GM12878 (cell line): ENCODE measurements around the gene KAT14. TPM values are rescaled to one million over a fixed set of nuclear protein-coding genes. Genes with fewer than 3 reads are reported as not detected.
"Not testable (repeated sequence)": the region's sequence is repeated elsewhere in the genome, so short reads cannot be mapped to it uniquely, and the experiment has no call there.

Source experiments
- ATAC-seq: fragments of 200-7000 bp; cut with Tn5 transposase; 3 replicates; pipeline ENCODE4 v1.9.1; 2020; ENCODE audit warnings: mild to moderate bottlenecking, moderate library complexity
- BruUV-seq: library from RNA; stranded (reverse); fragments of 400-500 nt; replicated peaks from 2 replicates; lab custom pipeline; 2021; lab: Mats Ljungman, UMichigan
- CTCF ChIA-PET: fragments of 300-600 bp; sonication (Branson Sonifier 250); formaldehyde crosslinking; extraction: SDS; loops from one replicate; lab custom pipeline; 2021; ENCODE audit warnings: inconsistent platforms; lab: Yijun Ruan, JAX
- POLR2A ChIA-PET: fragments of 350-600 bp; formaldehyde crosslinking; extraction: SDS; loops from one replicate; lab custom pipeline; 2021; ENCODE audit warnings: inconsistent platforms; lab: Charles Lee
- RAD21 ChIA-PET: fragments of 300-600 bp; sonication (Branson Sonifier 250); formaldehyde crosslinking; loops from one replicate; lab custom pipeline; 2023; ENCODE audit warnings: antibody characterized with exemption; ENCODE audit not compliant: unreplicated experiment; lab: Charles Lee
- SMC1A ChIA-PET: fragments of 300-600 bp; sonication (Branson Sonifier 250); formaldehyde crosslinking; loops from one replicate; lab custom pipeline; 2023; ENCODE audit not compliant: unreplicated experiment, uncharacterized antibody; lab: Charles Lee
- DNase-seq: peaks from one replicate; pipeline ENCODE4 v3.0.0-alpha.2; 2011; ENCODE audit warnings: low read depth, low spot score
- FAIRE-seq: peaks from 3 replicates; lab custom pipeline; 2011; peaks lifted over from hg19 to GRCh38; lab: Jason Lieb, UNC
- H2AFZ ChIP-seq: 2 replicates; pipeline ENCODE4 v1.6.0; 2011; ENCODE audit warnings: low read depth, low read length, control low read depth; ENCODE audit not compliant: control insufficient read depth
- H3K27ac ChIP-seq: 2 replicates; pipeline ENCODE4 v1.5.1; 2011; ENCODE audit warnings: control low read depth; ENCODE audit not compliant: control insufficient read depth, insufficient read depth
- H3K27me3 ChIP-seq, 2 experiments: replicated peaks in 1 of 2; 2 replicates each; pipeline versions ENCODE4 v1.6.0 to v1.6.1; 2011; ENCODE audit warnings: low read length in 1 of 2; ENCODE audit not compliant: control insufficient read depth in 2 of 2, insufficient read depth in 2 of 2
- H3K36me3 ChIP-seq, 2 experiments: 2 replicates each; pipeline ENCODE4 v1.5.1; 2011; ENCODE audit warnings: low read length in 1 of 2; ENCODE audit not compliant: control insufficient read depth in 2 of 2, insufficient read depth in 2 of 2
- H3K4me1 ChIP-seq: 2 replicates; pipeline ENCODE4 v1.6.1; 2011; ENCODE audit warnings: mild to moderate bottlenecking, low read length, moderate library complexity, mixed read lengths; ENCODE audit not compliant: control insufficient read depth, insufficient read depth
- H3K4me2 ChIP-seq: 2 replicates; pipeline ENCODE4 v1.6.0; 2011; ENCODE audit warnings: control low read depth; ENCODE audit not compliant: control insufficient read depth, insufficient read depth
- H3K4me3 ChIP-seq: fragments of 200-600 bp; sonication (generic); 2 replicates; pipeline ENCODE4 v1.5.1; 2016
- H3K79me2 ChIP-seq: 2 replicates; pipeline ENCODE4 v1.6.0; 2011; ENCODE audit warnings: low read length; ENCODE audit not compliant: control insufficient read depth, insufficient read depth
- H3K9ac ChIP-seq: 2 replicates; pipeline ENCODE4 v1.8.0; 2011; ENCODE audit warnings: low read length, control low read depth, mixed read lengths; ENCODE audit not compliant: control insufficient read depth, insufficient read depth
- H3K9me3 ChIP-seq: replicated peaks from 3 replicates; pipeline ENCODE4 v1.5.1; 2011; ENCODE audit warnings: mild to moderate bottlenecking, low read length; ENCODE audit not compliant: control insufficient read depth, insufficient read depth
- H4K20me1 ChIP-seq: 2 replicates; pipeline ENCODE4 v1.6.0; 2011; ENCODE audit not compliant: control insufficient read depth, insufficient read depth
- ATF7 ChIP-seq: fragments of 450-650 bp; IDR thresholded peaks from 2 replicates; pipeline ENCODE4 v1.6.1; 2016; ENCODE audit warnings: low read depth, mild to moderate bottlenecking
- BHLHE40 ChIP-seq, 2 experiments: fragments of 450-650 bp in 1 of 2; IDR thresholded peaks; 2 replicates each; pipeline ENCODE4 v1.6.1; 2011 to 2017; ENCODE audit warnings: low read depth in 2 of 2, borderline replicate concordance in 1 of 2, improper control_type of control experiment in 1 of 2, low read length in 1 of 2, mild to moderate bottlenecking in 1 of 2
- CUX1 ChIP-seq: IDR thresholded peaks from 2 replicates; pipeline ENCODE4 v1.6.1; 2012; ENCODE audit warnings: improper control_type of control experiment, low read depth, low read length; ENCODE audit not compliant: insufficient replicate concordance
- JUNB ChIP-seq: IDR thresholded peaks from 2 replicates; pipeline ENCODE4 v1.6.1; 2016; ENCODE audit warnings: antibody characterized with exemption, mild to moderate bottlenecking
- JUND ChIP-seq: IDR thresholded peaks from 2 replicates; pipeline ENCODE4 v1.6.1; 2012; ENCODE audit warnings: low read depth, mild to moderate bottlenecking, low read length, improper control_type of control experiment, moderate library complexity
- MEF2A ChIP-seq: IDR thresholded peaks from 2 replicates; pipeline ENCODE4 v1.6.1; 2011; ENCODE audit warnings: low read depth, mild to moderate bottlenecking, low read length, moderate library complexity; ENCODE audit not compliant: insufficient read depth
- MEF2B ChIP-seq: fragments of 450-650 bp; IDR thresholded peaks from 2 replicates; pipeline ENCODE4 v1.6.1; 2018; ENCODE audit warnings: mild to moderate bottlenecking, moderate library complexity; ENCODE audit not compliant: partially characterized antibody, poor library complexity, severe bottlenecking
- MTA2 ChIP-seq: fragments of 450-650 bp; IDR thresholded peaks from 2 replicates; pipeline ENCODE4 v1.6.1; 2016; ENCODE audit warnings: low read depth, mild to moderate bottlenecking, moderate library complexity
- NBN ChIP-seq: fragments of 450-650 bp; IDR thresholded peaks from 2 replicates; pipeline ENCODE4 v1.6.1; 2016
- NFIC ChIP-seq: IDR thresholded peaks from 2 replicates; pipeline ENCODE4 v1.6.1; 2012; ENCODE audit warnings: low read depth, mild to moderate bottlenecking, inconsistent platforms, low read length, moderate library complexity
- NR2C2 ChIP-seq: IDR thresholded peaks from 2 replicates; pipeline ENCODE4 v1.6.1; 2011; ENCODE audit warnings: borderline replicate concordance, low read depth; ENCODE audit not compliant: control insufficient read depth, insufficient read length
- NR2F1 ChIP-seq: fragments of 450-650 bp; conservative IDR thresholded peaks from 2 replicates; pipeline ENCODE4 v1.6.1; 2017; ENCODE audit warnings: mild to moderate bottlenecking
- PAX5 ChIP-seq: IDR thresholded peaks from 2 replicates; pipeline ENCODE4 v1.6.1; 2011; ENCODE audit warnings: low read depth, low read length, borderline replicate concordance
- RUNX3 ChIP-seq: IDR thresholded peaks from 2 replicates; pipeline ENCODE4 v1.6.1; 2012; ENCODE audit warnings: low read length, inconsistent platforms
- TCF7 ChIP-seq: IDR thresholded peaks from 2 replicates; pipeline ENCODE4 v1.6.1; 2014; ENCODE audit warnings: antibody characterized with exemption, borderline replicate concordance
- ZNF384 ChIP-seq: IDR thresholded peaks from 2 replicates; pipeline ENCODE4 v1.6.1; 2012; ENCODE audit warnings: low read depth, mild to moderate bottlenecking, low read length, improper control_type of control experiment, borderline replicate concordance
- WGBS: methylation state at CpG from one replicate; pipeline ENCODE4 v1.1.6; 2016; ENCODE audit warnings: low lambda C conversion rate; ENCODE audit not compliant: insufficient replicate concordance, insufficient coverage; ENCODE audit errors: missing lambda C conversion rate; 5-methylcytosine and 5-hydroxymethylcytosine counted together
- in situ Hi-C: fragments of 300-500 bp; cut with MboI; formaldehyde crosslinking; loops from 9 replicates; pipeline ENCODE4 v1.14.3; 2018; ENCODE audit warnings: mixed read lengths
- intact Hi-C: fragments of 100-400 bp; cut with micrococcal nuclease; formaldehyde crosslinking; loops from one replicate; pipeline ENCODE4 v1.14.2; 2022; ENCODE audit not compliant: unreplicated experiment
- polyA plus RNA-seq, 11 experiments: library from polyadenylated mRNA; depleted of rRNA in 4 of 11; unstranded in 6 of 11; stranded (reverse) in 5 of 11; fragments of >200 nt; fragmentation: Nextera tagmentation in 4 of 11; fragmentation: Illumina TruSeq in 1 of 11; extraction: Ambion mirVana in 4 of 11; extraction: Trizol in 1 of 11; gene quantifications; 1 replicate in 1 of 11; 2 replicates in 10 of 11; pipeline versions ENCODE4 v1.2.1 to v1.2.3, GENCODE V29; 2011 to 2016; ENCODE audit warnings: inconsistent platforms in 2 of 11, missing spikeins in 2 of 11, low read depth in 1 of 11
- total RNA-seq, 4 experiments: library from RNA; depleted of rRNA in 3 of 4; stranded (reverse); fragments of >200 nt in 3 of 4; fragmentation: Illumina TruSeq in 1 of 4; extraction: Trizol in 1 of 4; gene quantifications; 2 replicates each; pipeline versions ENCODE4 v1.2.1 to v1.2.3, GENCODE V29; 2013 to 2021

Gene KAT14
- total and polyA plus RNA-seq, 10 of the 15 experiments (the other 5 are each of a cell fraction or from before 2014, with no cell fraction given): 4.0 to 19.9 (median 13.9) TPM

GRCh38 chr20:18202966-18203365 lies 65.3 kb downstream of the KAT14 start (continued):
- TF ChIP-seq CUX1: no peak
- TF ChIP-seq ZNF384: no peak
- TF ChIP-seq JUND: no peak
- TF ChIP-seq NR2C2: no peak
- TF ChIP-seq NBN: no peak
- TF ChIP-seq, all 136 proteins: peak for 0

DNA sequence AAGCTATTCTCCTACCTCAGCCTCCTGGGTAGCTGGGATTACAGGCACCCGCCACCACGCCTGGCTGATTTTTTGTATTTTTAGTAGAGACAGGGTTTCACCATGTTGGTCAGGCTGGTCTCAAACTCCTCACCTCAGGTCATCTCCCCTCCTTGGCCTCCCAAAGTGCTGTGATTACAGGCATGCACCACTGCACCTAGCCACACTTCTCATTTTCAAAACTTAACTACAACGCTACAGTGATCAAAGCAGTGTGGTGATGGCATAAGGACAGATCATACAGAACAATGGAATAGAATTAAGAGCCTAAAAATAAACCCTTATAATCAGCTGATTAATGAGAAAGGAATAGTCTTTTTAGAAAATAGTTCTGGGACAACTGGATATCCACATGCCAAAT lies 66.0 kb downstream of the KAT14 start:
- 29% methylated on average over 3 of the region's 3 CpGs for WGBS
- H3K4me3 ChIP-seq, H3K36me3 ChIP-seq, CTCF ChIA-PET, RAD21 ChIA-PET, H3K27me3 ChIP-seq, H3K79me2 ChIP-seq, BruUV-seq, SMC1A ChIA-PET, in situ Hi-C loops: not testable (repeated sequence)
- DNase-seq: peak; percentile 16
- TF ChIP-seq NR2F1 (peak; percentile 57), TCF7 (peak; percentile 93), MEF2B (peak; percentile 29), RUNX3 (peak; percentile 66), MTA2 (peak; percentile 35), BHLHE40 (IDR thresholded peaks at IDR 0.05; ENCODE audit: borderline replicate concordance in 1 of 2, low read depth in 2 of 2, low read length in 1 of 2) (0 out of 4 replicates have a peak, but pooled peaks of 1 of the 2 experiments have one; percentile 8), ATF7 (peak; percentile 34; the same call in 1 of the 2 replicates), NFIC (peak; percentile 27; the same call in 1 of the 2 replicates), PAX5 (peak; percentile 71), JUNB (peak; percentile 6; the same call in 1 of the 2 replicates), MEF2A (0 out of 2 replicates have a peak, but pooled peaks have one; percentile 44)
- TF ChIP-seq, all 136 proteins: peak for 11; not testable (repeated sequence) for 125
- peak; percentile 89 for ATAC-seq
- H3K27ac ChIP-seq, H3K9me3 ChIP-seq, POLR2A ChIA-PET, H3K4me2 ChIP-seq, H2AFZ ChIP-seq, H3K4me1 ChIP-seq, H4K20me1 ChIP-seq, H3K9ac ChIP-seq, intact Hi-C loops: not testable (repeated sequence)
- peak; percentile 75 for FAIRE-seq
